Activated gamma-delta T cell (primary cell): ENCODE measurements around the gene GBP3.
"Not testable (repeated sequence)": the region's sequence is repeated elsewhere in the genome, so short reads cannot be mapped to it uniquely, and the experiment has no call there.

Experiments used
- DNase-seq: peaks from one replicate; lab custom pipeline; 2025; lab: John Stamatoyannopoulos, UW
- total RNA-seq, 2 donors: gene quantifications; one replicate each; lab custom pipeline; 2026; lab: John Stamatoyannopoulos, UW

Gene GBP3
- total RNA-seq = 127 to 143 reads per million in 2 donors

GRCh38 chr1:89022167-89022959 is at the start of gene GBP3:
TSS of gene GBP3 (minus strand) at chr1:89022866. CDS start at chr1:89020721, 2,145 bp downstream.
- DNase-seq = no peak

GRCh38 chr1:89070509-89070908 is 47.8 kb upstream of the GBP3 start:
- DNase-seq = no peak

GRCh38 chr1:89069951-89070350 is 47.3 kb upstream of the GBP3 start:
- DNase-seq = no peak

- no peak for DNase-seq
Observed at GRCh38 chr1:89068291-89068690, 45.6 kb upstream of the GBP3 start.

- no peak for DNase-seq
Observed at GRCh38 chr1:89065079-89065868, 42.6 kb upstream of the GBP3 start, which contains the start of gene GBP1. TSS of gene GBP1 (minus strand) at chr1:89065208. CDS start at chr1:89063234, 1,974 bp downstream.

GRCh38 chr1:89064632-89065031 is 42.0 kb upstream of the GBP3 start:
- DNase-seq = no peak

- DNase-seq = no peak
Observed at GRCh38 chr1:89063094-89063493, 40.4 kb upstream of the GBP3 start.

- no peak for DNase-seq
Observed at GRCh38 chr1:89060091-89060490, 37.4 kb upstream of the GBP3 start.

GRCh38 chr1:89051955-89052312 is 29.3 kb upstream of the GBP3 start:
- DNase-seq = no peak

GRCh38 chr1:89051300-89051954 is 28.8 kb upstream of the GBP3 start:
- no peak for DNase-seq

GRCh38 chr1:89050649-89051033 is 28.0 kb upstream of the GBP3 start:
- no peak for DNase-seq

- DNase-seq = not testable (repeated sequence)
Observed at GRCh38 chr1:89049901-89050648, 27.4 kb upstream of the GBP3 start.

GRCh38 chr1:89049187-89049586 is 26.5 kb upstream of the GBP3 start:
- DNase-seq = not testable (repeated sequence)

GRCh38 chr1:89047734-89048133 is 25.1 kb upstream of the GBP3 start:
- no peak for DNase-seq

- not testable (repeated sequence) for DNase-seq
Observed at GRCh38 chr1:89046318-89047183, 23.9 kb upstream of the GBP3 start.

- DNase-seq = no peak
Observed at GRCh38 chr1:89044970-89045721, 22.5 kb upstream of the GBP3 start.

GRCh38 chr1:89043940-89044339 is 21.3 kb upstream of the GBP3 start:
- DNase-seq = no peak

GRCh38 chr1:89042491-89042890 is 19.8 kb upstream of the GBP3 start:
- DNase-seq = no peak

GRCh38 chr1:89041721-89042120 is 19.1 kb upstream of the GBP3 start:
- DNase-seq = no peak

- no peak for DNase-seq
Observed at GRCh38 chr1:89041119-89041641, 18.5 kb upstream of the GBP3 start.
